ENCODE results near the gene BRCA1.

The BRCA1 gene

GRCh38 chr17:43025290-43025657 is 99.9 kb downstream of the BRCA1 start:
- DNase-seq (ENCODE audit: low read depth): no peak

- DNase-seq (ENCODE audit: low read depth): peak; percentile 88
Measured at GRCh38 chr17:43024407-43025289, 100.5 kb downstream of the BRCA1 start, which contains the start of gene RND2. RND2 (plus strand) TSS chr17:43025231; CDS start chr17:43025348, 117 bp downstream.

- no peak for DNase-seq (ENCODE audit: low read depth)
Measured at GRCh38 chr17:43021741-43022512, 103.2 kb downstream of the BRCA1 start, which contains the start of gene VAT1. VAT1 (minus strand) TSS chr17:43022385; CDS start chr17:43022322, 63 bp downstream.

- DNase-seq (ENCODE audit: low read depth): no peak
Measured at GRCh38 chr17:43020789-43021740, 104.1 kb downstream of the BRCA1 start.

- no peak for DNase-seq (ENCODE audit: low read depth)
Measured at GRCh38 chr17:43020030-43020621, 105.0 kb downstream of the BRCA1 start.

- DNase-seq (ENCODE audit: low read depth): no peak
Measured at GRCh38 chr17:43019418-43019817, 105.7 kb downstream of the BRCA1 start.

- no peak for DNase-seq (ENCODE audit: low read depth)
Measured at GRCh38 chr17:43018932-43019331, 106.2 kb downstream of the BRCA1 start.

- no peak for DNase-seq (ENCODE audit: low read depth)
Measured at GRCh38 chr17:43018008-43018853, 106.9 kb downstream of the BRCA1 start.

GRCh38 chr17:43016216-43016615 is 108.9 kb downstream of the BRCA1 start:
- no peak for DNase-seq (ENCODE audit: low read depth)

GRCh38 chr17:43015579-43015978 is 109.6 kb downstream of the BRCA1 start:
- no peak for DNase-seq (ENCODE audit: low read depth)

GRCh38 chr17:43014649-43015542 is 110.3 kb downstream of the BRCA1 start:
- no peak for DNase-seq (ENCODE audit: low read depth)

GRCh38 chr17:43014020-43014648 is 111.0 kb downstream of the BRCA1 start:
- no peak for DNase-seq (ENCODE audit: low read depth)

- DNase-seq (ENCODE audit: low read depth): no peak
Measured at GRCh38 chr17:43013296-43013695, 111.9 kb downstream of the BRCA1 start.

- no peak for DNase-seq (ENCODE audit: low read depth)
Measured at GRCh38 chr17:43011728-43012472, 113.3 kb downstream of the BRCA1 start.

GRCh38 chr17:43010667-43011308 is 114.4 kb downstream of the BRCA1 start:
- DNase-seq (ENCODE audit: low read depth): no peak

GRCh38 chr17:43006639-43007551 is 118.3 kb downstream of the BRCA1 start, which contains the start of gene IFI35:
IFI35 (plus strand) TSS chr17:43006784; CDS start chr17:43006948, 164 bp downstream.
- peak; percentile 48 for DNase-seq (ENCODE audit: low read depth)

All from non-pigmented ciliary epithelial cell (primary cell).